Measurements from ENCODE around the gene UTS2B. TPM values are rescaled to one million over a fixed set of nuclear protein-coding genes. Genes with fewer than 3 reads are reported as not detected.

Gene UTS2B
- total RNA-seq (2014; rRNA removed; shearing (Covaris generic); ENCODE audit: low replicate concordance): 8.1 TPM in 1 of 2 replicates, not detected in the other

GRCh38 chr3:191329654-191330529, at the start of gene UTS2B:
Gene UTS2B (minus strand): TSS chr3:191330526. CDS start chr3:191282189, 48,337 bp downstream.
- peak; percentile 85 for DNase-seq (ENCODE audit: low read depth)
- in situ Hi-C loops (cut with HindIII; ENCODE audit: low pct_unique_long_range_greater_than_20kb, low sequenced_read_pairs): no loop called here

GRCh38 chr3:191380001-191380400, 49.7 kb upstream of the UTS2B start:
- no peak for DNase-seq (ENCODE audit: low read depth)
- in situ Hi-C loops (cut with HindIII; ENCODE audit: low pct_unique_long_range_greater_than_20kb, low sequenced_read_pairs): no loop called here

GRCh38 chr3:191379446-191379845, 49.1 kb upstream of the UTS2B start:
- in situ Hi-C loops (cut with HindIII; ENCODE audit: low pct_unique_long_range_greater_than_20kb, low sequenced_read_pairs): no loop called here
- DNase-seq (ENCODE audit: low read depth): no peak

- no peak for DNase-seq (ENCODE audit: low read depth)
- in situ Hi-C loops (cut with HindIII; ENCODE audit: low pct_unique_long_range_greater_than_20kb, low sequenced_read_pairs): no loop called here
Observed at GRCh38 chr3:191378142-191378812, 48.0 kb upstream of the UTS2B start.

- in situ Hi-C loops (cut with HindIII; ENCODE audit: low pct_unique_long_range_greater_than_20kb, low sequenced_read_pairs): no loop called here
- DNase-seq (ENCODE audit: low read depth): peak; percentile 88
Observed at GRCh38 chr3:191376516-191377141, 46.3 kb upstream of the UTS2B start.

- in situ Hi-C loops (cut with HindIII; ENCODE audit: low pct_unique_long_range_greater_than_20kb, low sequenced_read_pairs): no loop called here
- DNase-seq (ENCODE audit: low read depth): no peak
Observed at GRCh38 chr3:191373327-191373726, 43.0 kb upstream of the UTS2B start.

GRCh38 chr3:191372122-191372521, 41.8 kb upstream of the UTS2B start:
- no peak for DNase-seq (ENCODE audit: low read depth)
- in situ Hi-C loops (cut with HindIII; ENCODE audit: low pct_unique_long_range_greater_than_20kb, low sequenced_read_pairs): no loop called here

GRCh38 chr3:191369616-191370010, 39.3 kb upstream of the UTS2B start:
- no peak for DNase-seq (ENCODE audit: low read depth)
- in situ Hi-C loops (cut with HindIII; ENCODE audit: low pct_unique_long_range_greater_than_20kb, low sequenced_read_pairs): no loop called here

- DNase-seq (ENCODE audit: low read depth): no peak
- in situ Hi-C loops (cut with HindIII; ENCODE audit: low pct_unique_long_range_greater_than_20kb, low sequenced_read_pairs): no loop called here
Observed at GRCh38 chr3:191368755-191369615, 38.7 kb upstream of the UTS2B start.

GRCh38 chr3:191366675-191367074, 36.3 kb upstream of the UTS2B start:
- peak; percentile 35 for DNase-seq (ENCODE audit: low read depth)
- in situ Hi-C loops (cut with HindIII; ENCODE audit: low pct_unique_long_range_greater_than_20kb, low sequenced_read_pairs): no loop called here

- in situ Hi-C loops (cut with HindIII; ENCODE audit: low pct_unique_long_range_greater_than_20kb, low sequenced_read_pairs): no loop called here
Observed at GRCh38 chr3:191363221-191363620, 32.9 kb upstream of the UTS2B start.

GRCh38 chr3:191362524-191363090, 32.3 kb upstream of the UTS2B start:
- in situ Hi-C loops (cut with HindIII; ENCODE audit: low pct_unique_long_range_greater_than_20kb, low sequenced_read_pairs): no loop called here
- DNase-seq (ENCODE audit: low read depth): no peak

More at GRCh38 chr3:191363221-191363620, 32.9 kb upstream of the UTS2B start:
- DNase-seq (ENCODE audit: low read depth): no peak

GRCh38 chr3:191362037-191362436, 31.7 kb upstream of the UTS2B start:
- no peak for DNase-seq (ENCODE audit: low read depth)
- in situ Hi-C loops (cut with HindIII; ENCODE audit: low pct_unique_long_range_greater_than_20kb, low sequenced_read_pairs): no loop called here

GRCh38 chr3:191361456-191361855, 31.1 kb upstream of the UTS2B start:
- in situ Hi-C loops (cut with HindIII; ENCODE audit: low pct_unique_long_range_greater_than_20kb, low sequenced_read_pairs): no loop called here

GRCh38 chr3:191360620-191361019, 30.3 kb upstream of the UTS2B start:
- in situ Hi-C loops (cut with HindIII; ENCODE audit: low pct_unique_long_range_greater_than_20kb, low sequenced_read_pairs): no loop called here
- no peak for DNase-seq (ENCODE audit: low read depth)

More at GRCh38 chr3:191361456-191361855, 31.1 kb upstream of the UTS2B start:
- no peak for DNase-seq (ENCODE audit: low read depth)

GRCh38 chr3:191358929-191359328, 28.6 kb upstream of the UTS2B start:
- in situ Hi-C loops (cut with HindIII; ENCODE audit: low pct_unique_long_range_greater_than_20kb, low sequenced_read_pairs): no loop called here
- DNase-seq (ENCODE audit: low read depth): no peak

- no peak for DNase-seq (ENCODE audit: low read depth)
- in situ Hi-C loops (cut with HindIII; ENCODE audit: low pct_unique_long_range_greater_than_20kb, low sequenced_read_pairs): no loop called here
Observed at GRCh38 chr3:191357909-191358308, 27.6 kb upstream of the UTS2B start.

All from Caki2 (cell line).